Breast epithelium (tissue), 4 donors: ENCODE data around the gene PPIB. TPM values are rescaled to one million over a fixed set of nuclear protein-coding genes. Genes with fewer than 3 reads are reported as not detected.
A peak's percentile ranks its signal among the peaks of the same experiment; 100 is the strongest.
"Not testable (repeated sequence)": the region's sequence is repeated elsewhere in the genome, so short reads cannot be mapped to it uniquely, and the experiment has no call there.

Source experiments
- DNase-seq, 2 donors: peaks; one replicate each; pipeline ENCODE4 v3.0.0-alpha.2; 2019; ENCODE audit warnings: low spot score in 2 of 2
- H3K27ac ChIP-seq, 2 donors: fragments of 200-600 bp; sonication (generic) in 1 of 2; one replicate each; pipeline ENCODE4 v1.5.1; 2016 to 2019; ENCODE audit warnings: mild to moderate bottlenecking in 1 of 2
- H3K27me3 ChIP-seq, 2 donors: fragments of 200-600 bp; sonication (generic) in 1 of 2; one replicate each; pipeline versions ENCODE4 v1.5.1 to v1.6.0; 2017 to 2019; ENCODE audit warnings: control low read depth in 1 of 2, mild to moderate bottlenecking in 1 of 2
- H3K36me3 ChIP-seq: fragments of 200-600 bp; one replicate; pipeline ENCODE4 v1.5.1; 2019
- H3K4me1 ChIP-seq, 2 donors: fragments of 200-600 bp; sonication (generic); one replicate each; pipeline ENCODE4 v1.5.1; 2016 to 2019; ENCODE audit warnings: control low read depth in 1 of 2
- H3K4me3 ChIP-seq, 3 donors: fragments of 200-600 bp; sonication (generic); 1 replicate in 2 of 3; 2 replicates in 1 of 3; pipeline ENCODE4 v1.5.1; 2016 to 2019; ENCODE audit warnings: mild to moderate bottlenecking in 3 of 3, moderate library complexity in 2 of 3
- H3K9me3 ChIP-seq, 2 donors: fragments of 200-600 bp; sonication (generic) in 1 of 2; one replicate each; pipeline ENCODE4 v1.5.1; 2016 to 2019; ENCODE audit warnings: control low read depth in 1 of 2
- CTCF ChIP-seq, 3 donors: fragments of 450-650 bp; IDR thresholded peaks; one replicate each; pipeline ENCODE4 v1.5.1; 2016 to 2017; ENCODE audit warnings: antibody characterized with exemption in 3 of 3, mild to moderate bottlenecking in 3 of 3, moderate library complexity in 3 of 3
- POLR2A ChIP-seq: fragments of 450-650 bp; IDR thresholded peaks from one replicate; pipeline ENCODE4 v1.6.1; 2016; ENCODE audit warnings: antibody characterized with exemption, mild to moderate bottlenecking, moderate library complexity
- POLR2AphosphoS5 ChIP-seq, 3 donors: sonication (generic); formaldehyde crosslinking; IDR thresholded peaks; one replicate each; pipeline ENCODE4 v1.6.1; 2017; ENCODE audit warnings: antibody characterized with exemption in 3 of 3
- intact Hi-C: fragments of 100-400 bp; cut with DNase I; formaldehyde crosslinking; loops from one replicate; pipeline ENCODE4 v1.15.1; 2023; ENCODE audit warnings: low total_unique reads
- total RNA-seq, 3 donors: library from RNA; depleted of rRNA; stranded (reverse); fragments of >200 nt; gene quantifications; one replicate each; pipeline ENCODE4 v1.1.0, GENCODE V29; 2016

The PPIB gene
- total RNA-seq, 3 donors from 2014 or later, result 239 to 331 (median 312) TPM

DNA sequence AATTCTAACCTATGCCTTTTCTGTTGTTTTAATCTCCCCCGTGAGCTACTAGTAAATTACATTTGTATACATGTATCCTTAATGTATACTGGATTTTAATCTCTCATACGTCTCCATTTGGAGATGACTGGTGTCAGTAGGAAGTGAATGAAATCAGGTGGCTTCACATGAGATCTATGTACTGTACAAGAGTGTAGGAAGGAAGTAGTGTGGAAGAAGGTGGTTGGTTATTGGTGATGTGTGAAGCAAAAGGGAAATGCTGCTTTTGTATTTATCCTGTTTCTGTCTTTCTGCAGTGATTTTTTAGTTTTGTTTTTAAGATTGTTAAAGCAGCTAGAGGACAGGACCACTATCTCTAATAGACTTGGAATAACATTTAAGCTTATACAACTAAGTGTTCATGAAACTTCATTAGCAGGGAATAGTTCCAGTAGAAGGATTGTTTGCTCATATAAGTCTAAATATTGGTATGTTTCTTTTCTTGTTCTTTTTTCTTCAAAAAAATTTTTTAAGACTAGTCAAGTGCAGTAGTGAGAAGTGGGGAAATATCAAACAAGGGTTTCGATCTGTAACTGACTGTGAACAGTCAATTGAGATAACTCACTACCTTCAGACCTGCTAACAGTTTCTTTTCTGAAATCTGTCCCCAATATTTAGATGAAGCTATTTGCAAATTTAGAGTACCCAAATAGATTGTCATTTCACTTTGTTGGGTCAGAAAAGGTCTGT lies 51.7 kb downstream of the PPIB start:
- peaks cover 6 to 9% of the 10 kb centered on the region in 2 donors for H3K4me1 ChIP-seq

DNA sequence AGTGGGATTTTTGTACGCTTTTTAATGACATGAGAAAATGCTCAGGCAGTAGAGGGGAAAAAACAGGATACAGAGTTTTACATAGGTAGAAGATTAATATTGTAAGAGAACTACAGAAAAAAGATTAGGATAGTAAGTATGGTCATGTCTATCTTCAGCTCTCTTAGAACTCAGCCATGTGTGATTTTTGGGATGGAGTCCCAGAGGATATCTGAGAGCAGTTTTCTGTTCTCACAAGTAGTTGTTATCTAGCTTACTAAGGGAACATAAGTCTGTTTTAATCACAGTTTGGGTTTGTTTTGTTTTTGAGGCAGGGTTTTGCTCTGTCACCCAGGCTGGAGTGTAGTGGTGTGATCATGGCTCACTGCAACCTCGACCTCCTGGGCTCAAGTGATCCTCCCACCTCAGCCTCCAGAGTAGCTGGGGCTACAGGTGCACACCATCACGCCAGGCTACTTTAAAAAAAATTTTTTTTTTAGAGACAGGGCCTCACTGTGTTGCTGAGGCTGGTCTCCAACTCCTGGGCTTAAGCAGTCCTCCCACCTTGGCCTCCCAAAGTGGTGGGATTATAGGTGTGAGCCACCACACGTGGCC lies 52.6 kb downstream of the PPIB start:
- DNase-seq, H3K27me3 ChIP-seq, H3K4me1 ChIP-seq, H3K9me3 ChIP-seq, intact Hi-C loops, H3K4me3 ChIP-seq, H3K27ac ChIP-seq, H3K36me3 ChIP-seq: not testable (repeated sequence)

More for the DNA sequence above, 51.7 kb downstream of the PPIB start:
- H3K4me3 ChIP-seq, result peak overlapping the region in 1 of 3 donors; percentile 7
- no peaks in the 10 kb centered on the region for H3K9me3 ChIP-seq
- no peak for TF ChIP-seq POLR2A
- no peak for TF ChIP-seq CTCF (IDR thresholded peaks at IDR 0.05)
- no peak for TF ChIP-seq POLR2AphosphoS5 (IDR thresholded peaks at IDR 0.05)
- H3K36me3 ChIP-seq, result no peaks in the 10 kb centered on the region
- no peaks in the 10 kb centered on the region for H3K27me3 ChIP-seq
- DNase-seq, result no peak
- intact Hi-C loops, result no loop called here
- H3K27ac ChIP-seq, result peak overlapping the region; percentile 6 to 77

GRCh38 chr15:64107337-64107736 lies 55.5 kb downstream of the PPIB start:
- no peaks in the 10 kb centered on the region for H3K27me3 ChIP-seq
- no peaks in the 10 kb centered on the region for H3K9me3 ChIP-seq
- peak overlapping the region in 1 of 2 donors; percentile 27 for H3K27ac ChIP-seq
- no peak overlapping the region for H3K4me3 ChIP-seq
- peaks cover 6 to 9% of the 10 kb centered on the region in 2 donors for H3K4me1 ChIP-seq
- TF ChIP-seq POLR2AphosphoS5 (IDR thresholded peaks at IDR 0.05), result no peak
- TF ChIP-seq POLR2A, result no peak
- TF ChIP-seq CTCF (IDR thresholded peaks at IDR 0.05), result no peak
- intact Hi-C loops, result no loop called here
- H3K36me3 ChIP-seq, result no peaks in the 10 kb centered on the region
- no peak for DNase-seq

Other genes starting within 250 kb of the PPIB start
- 10 to 100 TPM; 23.6 to 37.3 (median 29.6) TPM for gene DAPK2, start 116.5 kb downstream of the PPIB start, total RNA-seq
- gene CIAO2A, start 69.2 kb downstream of the PPIB start, total RNA-seq, result 10 to 100 TPM; 42.6 to 71.8 (median 50.9) TPM
- 100 to 1,000 TPM; 107 to 144 (median 125) TPM for gene SNX1, start 67.0 kb downstream of the PPIB start, total RNA-seq
- 1 to 10 TPM in 1 of 3 donors, under 1 TPM in 2; 0.48 to 1.5 (median 0.98) TPM for gene SNX22, start 11.3 kb downstream of the PPIB start, total RNA-seq
- gene CSNK1G1, start 193.2 kb upstream of the PPIB start, total RNA-seq, result 10 to 100 TPM; 12.6 to 37.7 (median 31.2) TPM
- gene PCLAF, start 218.4 kb upstream of the PPIB start, total RNA-seq, result under 1 TPM; 0.48 to 0.66 (median 0.59) TPM
- gene TRIP4, start 224.8 kb upstream of the PPIB start, total RNA-seq, result 10 to 100 TPM; 11.8 to 17.1 (median 16.1) TPM